OCI-LY3 (cell line): ENCODE data around the gene ZNF862.

Experiments
- CTCF ChIP-seq: fragments of 200-600, 300-600 bp; sonication (generic); IDR thresholded peaks from 2 replicates; pipeline ENCODE4 v1.5.1; 2014; ENCODE audit warnings: antibody characterized with exemption, low read length, low read depth
- EZH2phosphoT487 ChIP-seq: fragments of 200-600 bp; shearing (Covaris generic); IDR thresholded peaks from 2 replicates; pipeline ENCODE4 v1.6.1; 2018; ENCODE audit warnings: antibody characterized with exemption, mixed run types, low read depth

- peak; percentile 29 for TF ChIP-seq CTCF
- no peak for TF ChIP-seq EZH2phosphoT487
These were observed 27.0 kb upstream of the ZNF862 start for GRCh38 chr7:149811221-149811620.
